Suppressor macrophage treated with lipopolysaccharide for 1 hour (primary cell): ENCODE data around the gene KLC1.

ENCODE experiments used
- DNase-seq, 3 donors: peaks; one replicate each; pipeline ENCODE4 v3.0.0-alpha.2; 2020 to 2022

KLC1 gene

GRCh38 chr14:103724116-103724515 lies 95.1 kb downstream of the KLC1 start:
- DNase-seq = no peak

GRCh38 chr14:103725001-103725682 lies 96.1 kb downstream of the KLC1 start:
- no peak for DNase-seq

- no peak for DNase-seq
These were observed 96.9 kb downstream of the KLC1 start for GRCh38 chr14:103725739-103726395.

GRCh38 chr14:103726474-103726873 lies 97.5 kb downstream of the KLC1 start:
- no peak for DNase-seq

GRCh38 chr14:103727313-103727980 lies 98.4 kb downstream of the KLC1 start:
- DNase-seq = no peak

- no peak for DNase-seq
These were observed 99.1 kb downstream of the KLC1 start for GRCh38 chr14:103728141-103728540.

- no peak for DNase-seq
These were observed 99.7 kb downstream of the KLC1 start for GRCh38 chr14:103728721-103729120.

GRCh38 chr14:103729496-103730448 lies 100.8 kb downstream of the KLC1 start:
- DNase-seq = no peak

- no peak for DNase-seq
These were observed 101.6 kb downstream of the KLC1 start for GRCh38 chr14:103730490-103731035.

GRCh38 chr14:103731481-103731880 lies 102.5 kb downstream of the KLC1 start:
- no peak for DNase-seq

- no peak for DNase-seq
These were observed 103.2 kb downstream of the KLC1 start for GRCh38 chr14:103731916-103732867.

- no peak for DNase-seq
These were observed 104.0 kb downstream of the KLC1 start for GRCh38 chr14:103732868-103733620.

- no peak for DNase-seq
These were observed 104.6 kb downstream of the KLC1 start for GRCh38 chr14:103733651-103734050.

- DNase-seq = no peak
These were observed 105.3 kb downstream of the KLC1 start for GRCh38 chr14:103734081-103734888.

GRCh38 chr14:103735022-103735421 lies 106.0 kb downstream of the KLC1 start:
- DNase-seq = no peak

GRCh38 chr14:103735439-103735814 lies 106.4 kb downstream of the KLC1 start:
- DNase-seq = no peak

- no peak for DNase-seq
These were observed 107.0 kb downstream of the KLC1 start for GRCh38 chr14:103735815-103736545.

GRCh38 chr14:103736546-103737431 lies 107.8 kb downstream of the KLC1 start:
- no peak for DNase-seq
